Endothelial cell of umbilical vein (primary cell): ENCODE measurements around the gene SECTM1. TPM values are rescaled to one million over a fixed set of nuclear protein-coding genes. Genes with fewer than 3 reads are reported as not detected.

Experiments
- BruUV-seq: library from RNA; stranded (reverse); fragments of 400-500 nt; replicated peaks from 2 replicates; lab custom pipeline; 2021; lab: Mats Ljungman, UMichigan
- CTCF ChIA-PET: fragments of 300-600, 350-600 bp; sonication (Branson Sonifier 250); formaldehyde crosslinking; loops from one replicate; lab custom pipeline; 2021; ENCODE audit warnings: antibody characterized with exemption, inconsistent platforms; lab: Charles Lee
- POLR2A ChIA-PET: fragments of 300-600, 350-600 bp; sonication (Branson Sonifier 250); formaldehyde crosslinking; loops from one replicate; lab custom pipeline; 2021; ENCODE audit warnings: antibody characterized with exemption, inconsistent platforms; lab: Charles Lee
- DNase-seq: peaks from one replicate; pipeline ENCODE4 v3.0.0-alpha.2; 2011; ENCODE audit warnings: low read depth, low spot score
- FAIRE-seq: peaks from 2 replicates; lab custom pipeline; 2011; peaks lifted over from hg19 to GRCh38; lab: Jason Lieb, UNC
- H2AFZ ChIP-seq: 2 replicates; pipeline ENCODE4 v1.6.0; 2012; ENCODE audit warnings: low read depth, low read length, control low read depth, inconsistent platforms
- H3K27ac ChIP-seq: 2 replicates; pipeline ENCODE4 v1.5.1; 2011; ENCODE audit warnings: low read depth, mild to moderate bottlenecking, control low read depth, low read length, moderate library complexity; ENCODE audit not compliant: insufficient read depth
- H3K27me3 ChIP-seq, 2 experiments: 2 replicates each; pipeline versions ENCODE4 v1.6.0 to v1.6.1; 2011; ENCODE audit warnings: low read length in 2 of 2, mixed read lengths in 1 of 2; ENCODE audit not compliant: control insufficient read depth in 2 of 2, insufficient read depth in 2 of 2
- H3K36me3 ChIP-seq, 2 experiments: 2 replicates in 1 of 2; 3 replicates in 1 of 2; pipeline ENCODE4 v1.5.1; 2011; ENCODE audit warnings: low read length in 2 of 2, mild to moderate bottlenecking in 1 of 2, moderate library complexity in 1 of 2; ENCODE audit not compliant: control insufficient read depth in 2 of 2, insufficient read depth in 2 of 2; ENCODE audit errors: extremely low read depth in 1 of 2
- H3K4me1 ChIP-seq: 3 replicates; pipeline ENCODE4 v1.5.1; 2011; ENCODE audit warnings: mild to moderate bottlenecking, low read length; ENCODE audit not compliant: control insufficient read depth, insufficient read depth; ENCODE audit errors: extremely low read depth
- H3K4me2 ChIP-seq: 2 replicates; pipeline ENCODE4 v1.6.1; 2011; ENCODE audit warnings: low read length, control low read depth, mixed read lengths; ENCODE audit not compliant: insufficient read depth
- H3K4me3 ChIP-seq, 3 experiments: fragments of 200-600 bp in 1 of 3; sonication (generic), shearing (Covaris generic) in 1 of 3; replicated peaks in 1 of 3; 2 replicates each; pipeline ENCODE4 v1.5.1; 2011 to 2016; ENCODE audit warnings: control low read depth in 3 of 3, low read length in 3 of 3, mild to moderate bottlenecking in 2 of 3, inconsistent platforms in 1 of 3, low read depth in 1 of 3, moderate library complexity in 1 of 3; ENCODE audit not compliant: insufficient read depth in 1 of 3
- H3K79me2 ChIP-seq: 2 replicates; pipeline ENCODE4 v1.6.0; 2012; ENCODE audit warnings: low read length, inconsistent platforms; ENCODE audit not compliant: control insufficient read depth, insufficient read depth
- H3K9ac ChIP-seq: replicated peaks from 2 replicates; pipeline ENCODE3; 2011; ENCODE audit warnings: low read length, control low read depth; ENCODE audit not compliant: insufficient read depth; ENCODE audit errors: extremely low read depth
- H3K9me1 ChIP-seq: replicated peaks from 3 replicates; pipeline ENCODE4 v1.6.0; 2011; ENCODE audit warnings: mild to moderate bottlenecking, low read length; ENCODE audit not compliant: control insufficient read depth, insufficient read depth; ENCODE audit errors: extremely low read depth
- H3K9me3 ChIP-seq: replicated peaks from 2 replicates; pipeline ENCODE4 v1.5.1; 2012; ENCODE audit warnings: low read length, inconsistent platforms; ENCODE audit not compliant: control insufficient read depth, insufficient read depth
- H4K20me1 ChIP-seq: replicated peaks from 2 replicates; pipeline ENCODE3; 2011; ENCODE audit warnings: mild to moderate bottlenecking, low read length; ENCODE audit not compliant: control insufficient read depth, insufficient read depth; ENCODE audit errors: extremely low read depth
- EZH2 ChIP-seq: IDR thresholded peaks from 2 replicates; pipeline ENCODE4 v1.6.1; 2012; ENCODE audit warnings: borderline replicate concordance, low read depth, mild to moderate bottlenecking, moderate library complexity, low read length, inconsistent platforms; ENCODE audit not compliant: severe bottlenecking
- FOS ChIP-seq: IDR thresholded peaks from 2 replicates; pipeline ENCODE4 v1.6.1; 2011; ENCODE audit warnings: mild to moderate bottlenecking, low read length, moderate library complexity, borderline replicate concordance; ENCODE audit not compliant: insufficient read depth
- GATA2 ChIP-seq: IDR thresholded peaks from 2 replicates; pipeline ENCODE4 v1.7.0; 2011; ENCODE audit warnings: low read depth, mild to moderate bottlenecking, moderate library complexity, mixed read lengths, low read length; ENCODE audit not compliant: insufficient read length, insufficient read depth
- JUN ChIP-seq: IDR thresholded peaks from 2 replicates; pipeline ENCODE4 v1.6.1; 2011; ENCODE audit warnings: borderline replicate concordance, low read depth; ENCODE audit not compliant: insufficient read length, insufficient read depth
- MYC ChIP-seq: IDR thresholded peaks from one replicate; pipeline ENCODE4 v1.6.1; 2011; ENCODE audit warnings: mild to moderate bottlenecking, low read depth, low read length
- POLR2A ChIP-seq: IDR thresholded peaks from 2 replicates; pipeline ENCODE4 v1.6.1; 2012; ENCODE audit warnings: low read depth, mild to moderate bottlenecking, control low read depth, low read length
- POLR2AphosphoS5 ChIP-seq: IDR thresholded peaks from 2 replicates; pipeline ENCODE4 v1.6.1; 2012; ENCODE audit warnings: low read depth, mild to moderate bottlenecking, control low read depth, low read length, moderate library complexity; ENCODE audit not compliant: insufficient read depth
- dilution Hi-C: fragments of 300-500 bp; cut with MboI; formaldehyde crosslinking; loops from one replicate; pipeline ENCODE4 v1.15.0; 2019; ENCODE audit warnings: low sequenced_read_pairs; ENCODE audit not compliant: extremely low pct_ligation_motif_present
- intact Hi-C: fragments of 100-400 bp; cut with micrococcal nuclease; formaldehyde crosslinking; loops from one replicate; pipeline ENCODE4 v1.10.0; 2022
- polyA plus RNA-seq, 4 experiments: library from polyadenylated mRNA; depleted of rRNA in 3 of 4; stranded (reverse) in 3 of 4; unstranded in 1 of 4; fragments of >200 nt; gene quantifications; 2 replicates each; pipeline versions ENCODE4 v1.2.1 to v1.2.3, GENCODE V29; 2011 to 2012; ENCODE audit warnings: missing spikeins in 1 of 4
- total RNA-seq: library from RNA; stranded (reverse); gene quantifications from 2 replicates; pipeline ENCODE4 v1.2.3, GENCODE V29; 2021
- TF ChIP-seq, protein P1 (sequence below), 2 donors: IDR thresholded peaks; 1 replicate in 1 of 2; 2 replicates in 1 of 2; pipeline ENCODE4 v1.5.1; 2011; ENCODE audit warnings: low read length in 2 of 2, mild to moderate bottlenecking in 2 of 2, moderate library complexity in 2 of 2, control low read depth in 1 of 2, inconsistent platforms in 1 of 2, low read depth in 1 of 2; ENCODE audit not compliant: insufficient read depth in 1 of 2; ENCODE audit errors: extremely low read depth in 1 of 2
- TF ChIP-seq, protein P2 (sequence below): IDR thresholded peaks from 2 replicates; pipeline ENCODE4 v1.6.1; 2011; ENCODE audit not compliant: insufficient read depth, insufficient read length

The SECTM1 gene
- total and polyA plus RNA-seq, 2 donors (not counting 3 experiments of a cell fraction or from before 2014, with no cell fraction given): 1.9 to 2.3 TPM

- intact Hi-C loops (no loop called here), dilution Hi-C loops (no loop called here)
- Histone ChIP-seq H2AFZ (no peak overlapping the region), H3K4me2 (no peak overlapping the region), H4K20me1 (no peaks in the 10 kb centered on the region), H3K9ac (no peak overlapping the region), H3K36me3 (no peaks in the 10 kb centered on the region), H3K4me1 (peaks cover 6% of the 10 kb centered on the region), H3K9me1 (no peaks in the 10 kb centered on the region), H3K4me3 (no peak overlapping the region), H3K27ac (no peak overlapping the region), H3K9me3 (no peaks in the 10 kb centered on the region), H3K27me3 (peaks cover 0 to 2% of the 10 kb centered on the region in 2 experiments), H3K79me2 (no peaks in the 10 kb centered on the region)
- no peak for FAIRE-seq
- no TSS peak for BruUV-seq
- CTCF ChIA-PET: interaction anchor here (1.1 kb wide), 2 partner anchors 8 to 9 kb away, joined by 3 read pairs; no protein-coding TSS in a partner anchor
- DNase-seq: no peak
- no peak for TF ChIP-seq POLR2A
- no peak for TF ChIP-seq JUN
- TF ChIP-seq POLR2AphosphoS5: no peak
- TF ChIP-seq, protein P1, sequence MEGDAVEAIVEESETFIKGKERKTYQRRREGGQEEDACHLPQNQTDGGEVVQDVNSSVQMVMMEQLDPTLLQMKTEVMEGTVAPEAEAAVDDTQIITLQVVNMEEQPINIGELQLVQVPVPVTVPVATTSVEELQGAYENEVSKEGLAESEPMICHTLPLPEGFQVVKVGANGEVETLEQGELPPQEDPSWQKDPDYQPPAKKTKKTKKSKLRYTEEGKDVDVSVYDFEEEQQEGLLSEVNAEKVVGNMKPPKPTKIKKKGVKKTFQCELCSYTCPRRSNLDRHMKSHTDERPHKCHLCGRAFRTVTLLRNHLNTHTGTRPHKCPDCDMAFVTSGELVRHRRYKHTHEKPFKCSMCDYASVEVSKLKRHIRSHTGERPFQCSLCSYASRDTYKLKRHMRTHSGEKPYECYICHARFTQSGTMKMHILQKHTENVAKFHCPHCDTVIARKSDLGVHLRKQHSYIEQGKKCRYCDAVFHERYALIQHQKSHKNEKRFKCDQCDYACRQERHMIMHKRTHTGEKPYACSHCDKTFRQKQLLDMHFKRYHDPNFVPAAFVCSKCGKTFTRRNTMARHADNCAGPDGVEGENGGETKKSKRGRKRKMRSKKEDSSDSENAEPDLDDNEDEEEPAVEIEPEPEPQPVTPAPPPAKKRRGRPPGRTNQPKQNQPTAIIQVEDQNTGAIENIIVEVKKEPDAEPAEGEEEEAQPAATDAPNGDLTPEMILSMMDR (IDR thresholded peaks at IDR 0.05; ENCODE audit: extremely low read depth in 1 of 2, insufficient read depth in 1 of 2, low read depth in 1 of 2, low read length in 2 of 2): no peak
- no peak for TF ChIP-seq GATA2
- no peak for TF ChIP-seq EZH2
- no peak for TF ChIP-seq MYC
- TF ChIP-seq, protein P2, sequence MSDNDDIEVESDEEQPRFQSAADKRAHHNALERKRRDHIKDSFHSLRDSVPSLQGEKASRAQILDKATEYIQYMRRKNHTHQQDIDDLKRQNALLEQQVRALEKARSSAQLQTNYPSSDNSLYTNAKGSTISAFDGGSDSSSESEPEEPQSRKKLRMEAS: no peak
- no peak for TF ChIP-seq FOS
- POLR2A ChIA-PET: interaction anchor here (0.9 kb wide), 1 partner anchor 9 kb away, joined by 3 read pairs; no protein-coding TSS in a partner anchor
Observed at GRCh38 chr17:82329683-82330321, 3.8 kb downstream of the SECTM1 start.
